Mesothelial cell of epicardium (in vitro differentiated cells): ENCODE data around the gene FTO. TPM values are rescaled to one million over a fixed set of nuclear protein-coding genes. Genes with fewer than 3 reads are reported as not detected.

Experiments
- DNase-seq, 2 experiments: peaks; one replicate each; pipeline ENCODE4 v3.0.0; 2021; ENCODE audit warnings: low spot score in 2 of 2; ENCODE audit not compliant: unreplicated experiment in 2 of 2
- H3K27ac Mint-ChIP-seq: 2 replicates; pipeline ENCODE4 v1.8.0; 2021; ENCODE audit warnings: mixed read lengths
- H3K27me3 Mint-ChIP-seq: 2 replicates; pipeline ENCODE4 v1.8.0; 2021; ENCODE audit warnings: low read depth, mixed read lengths
- H3K36me3 Mint-ChIP-seq: 2 replicates; pipeline ENCODE4 v1.8.0; 2021; ENCODE audit warnings: mixed read lengths
- H3K4me1 Mint-ChIP-seq: 2 replicates; pipeline ENCODE4 v1.8.0; 2021; ENCODE audit warnings: mixed read lengths
- H3K4me3 Mint-ChIP-seq: 2 replicates; pipeline ENCODE4 v1.8.0; 2021; ENCODE audit warnings: mild to moderate bottlenecking, moderate library complexity, mixed read lengths
- H3K9me3 Mint-ChIP-seq: 2 replicates; pipeline ENCODE4 v1.8.0; 2021; ENCODE audit warnings: mixed read lengths
- total RNA-seq: library from RNA; stranded (reverse); gene quantifications from 3 replicates; pipeline ENCODE4 v1.2.1, GENCODE V29; 2021
- TF ChIP-seq, protein P1 (sequence below): fragments of 200-600 bp; sonication (generic); IDR thresholded peaks from one replicate; pipeline ENCODE4 v1.5.0; 2021; ENCODE audit warnings: antibody characterized with exemption; ENCODE audit not compliant: unreplicated experiment

The FTO gene
- total RNA-seq, 1 donor from 2014 or later = 103 TPM

- Mint-ChIP-seq H3K9me3 (peaks cover 14% of the 10 kb centered on the region), H3K4me3 (no peak overlapping the region), H3K27ac (no peak overlapping the region), H3K27me3 (no peaks in the 10 kb centered on the region), H3K36me3 (peaks cover 15% of the 10 kb centered on the region), H3K4me1 (peaks cover 9% of the 10 kb centered on the region)
- no peak for DNase-seq
- TF ChIP-seq, protein P1, sequence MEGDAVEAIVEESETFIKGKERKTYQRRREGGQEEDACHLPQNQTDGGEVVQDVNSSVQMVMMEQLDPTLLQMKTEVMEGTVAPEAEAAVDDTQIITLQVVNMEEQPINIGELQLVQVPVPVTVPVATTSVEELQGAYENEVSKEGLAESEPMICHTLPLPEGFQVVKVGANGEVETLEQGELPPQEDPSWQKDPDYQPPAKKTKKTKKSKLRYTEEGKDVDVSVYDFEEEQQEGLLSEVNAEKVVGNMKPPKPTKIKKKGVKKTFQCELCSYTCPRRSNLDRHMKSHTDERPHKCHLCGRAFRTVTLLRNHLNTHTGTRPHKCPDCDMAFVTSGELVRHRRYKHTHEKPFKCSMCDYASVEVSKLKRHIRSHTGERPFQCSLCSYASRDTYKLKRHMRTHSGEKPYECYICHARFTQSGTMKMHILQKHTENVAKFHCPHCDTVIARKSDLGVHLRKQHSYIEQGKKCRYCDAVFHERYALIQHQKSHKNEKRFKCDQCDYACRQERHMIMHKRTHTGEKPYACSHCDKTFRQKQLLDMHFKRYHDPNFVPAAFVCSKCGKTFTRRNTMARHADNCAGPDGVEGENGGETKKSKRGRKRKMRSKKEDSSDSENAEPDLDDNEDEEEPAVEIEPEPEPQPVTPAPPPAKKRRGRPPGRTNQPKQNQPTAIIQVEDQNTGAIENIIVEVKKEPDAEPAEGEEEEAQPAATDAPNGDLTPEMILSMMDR = no peak
These were observed 393.8 kb downstream of the FTO start for GRCh38 chr16:54097774-54098173.

DNA sequence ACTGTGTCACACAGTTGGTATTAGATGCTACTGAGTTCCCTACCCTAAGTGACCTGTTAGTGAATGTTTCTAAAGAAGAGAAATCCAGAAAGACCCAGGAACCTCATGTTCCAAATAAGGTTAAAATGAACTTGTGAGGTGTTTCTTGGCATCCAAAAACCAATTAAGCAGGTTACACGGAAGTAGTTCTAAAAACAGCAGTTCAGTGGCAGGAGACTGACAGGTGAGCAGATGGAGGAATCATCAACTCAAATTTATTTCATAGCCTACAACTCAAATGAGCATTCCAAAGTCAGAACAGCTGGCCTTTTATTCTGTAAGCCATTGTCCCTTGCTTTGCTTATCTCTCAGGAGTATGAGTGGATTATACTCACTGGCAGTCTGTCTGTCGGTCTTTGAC, 394.3 kb downstream of the FTO start:
- H3K27me3 Mint-ChIP-seq = no peaks in the 10 kb centered on the region
- peaks cover 15% of the 10 kb centered on the region for H3K36me3 Mint-ChIP-seq
- H3K9me3 Mint-ChIP-seq = peaks cover 14% of the 10 kb centered on the region
- H3K27ac Mint-ChIP-seq = no peak overlapping the region
- no peak for DNase-seq
- TF ChIP-seq, protein P1 = no peak
- H3K4me3 Mint-ChIP-seq = no peak overlapping the region
- H3K4me1 Mint-ChIP-seq = peaks cover 9% of the 10 kb centered on the region

- Mint-ChIP-seq H3K4me3 (no peak overlapping the region), H3K27ac (no peak overlapping the region), H3K36me3 (peaks cover 15% of the 10 kb centered on the region), H3K27me3 (no peaks in the 10 kb centered on the region), H3K4me1 (peaks cover 9% of the 10 kb centered on the region), H3K9me3 (peaks cover 14% of the 10 kb centered on the region)
- no peak for DNase-seq
- TF ChIP-seq, protein P1 = no peak
These were observed 395.7 kb downstream of the FTO start for GRCh38 chr16:54099627-54100026.

DNA sequence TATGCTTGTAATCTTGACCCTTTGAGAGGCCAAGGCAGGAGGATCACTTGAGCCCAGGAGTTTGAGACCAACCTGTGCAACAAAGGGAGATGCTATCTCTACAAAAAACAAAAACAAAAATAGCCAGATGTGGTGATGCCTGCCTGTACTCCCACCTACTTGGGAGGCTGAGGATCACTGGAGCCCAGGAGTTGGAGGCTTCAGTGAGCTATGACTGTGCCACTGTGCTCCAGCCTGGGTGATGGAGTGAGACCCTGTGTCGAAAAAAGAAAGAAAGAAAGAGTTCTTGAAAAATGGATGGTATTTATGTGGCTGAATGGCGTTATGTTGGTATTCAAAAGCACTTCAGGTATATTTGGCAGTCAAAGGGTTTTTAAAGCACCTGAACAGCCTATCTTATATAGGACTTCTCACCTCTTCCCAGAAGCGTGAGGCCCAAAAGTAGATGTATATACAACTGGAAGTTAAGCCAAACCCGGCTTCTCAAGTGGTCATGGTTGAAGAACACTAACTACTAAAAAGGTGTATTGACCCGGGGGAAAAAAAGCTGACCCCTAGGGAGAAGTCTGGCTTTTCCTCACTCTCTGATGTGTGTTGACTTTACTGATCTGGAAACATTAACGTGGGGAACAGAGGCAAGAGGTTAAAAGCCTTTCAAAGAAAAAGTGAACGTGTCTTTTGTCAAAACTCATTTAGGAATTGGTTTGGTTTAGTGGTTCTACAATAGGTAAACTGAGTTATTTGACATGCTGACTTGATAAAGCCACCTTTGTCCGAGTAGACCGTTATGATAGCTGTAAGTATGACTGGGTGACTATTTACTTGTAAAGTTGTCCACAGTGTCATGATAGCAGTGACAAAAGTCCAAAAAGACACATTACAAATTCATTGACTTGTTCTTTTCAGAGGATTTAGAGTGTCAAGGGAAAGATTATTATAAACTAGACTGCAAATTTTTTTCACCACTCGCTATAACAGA, 399.2 kb downstream of the FTO start:
- H3K36me3 Mint-ChIP-seq = peaks cover 10% of the 10 kb centered on the region
- H3K4me1 Mint-ChIP-seq = peaks cover 1% of the 10 kb centered on the region
- no peak overlapping the region for H3K27ac Mint-ChIP-seq
- no peaks in the 10 kb centered on the region for H3K27me3 Mint-ChIP-seq
- H3K4me3 Mint-ChIP-seq = no peak overlapping the region
- TF ChIP-seq, protein P1 = no peak
- H3K9me3 Mint-ChIP-seq = peaks cover 9% of the 10 kb centered on the region
- no peak for DNase-seq

DNA sequence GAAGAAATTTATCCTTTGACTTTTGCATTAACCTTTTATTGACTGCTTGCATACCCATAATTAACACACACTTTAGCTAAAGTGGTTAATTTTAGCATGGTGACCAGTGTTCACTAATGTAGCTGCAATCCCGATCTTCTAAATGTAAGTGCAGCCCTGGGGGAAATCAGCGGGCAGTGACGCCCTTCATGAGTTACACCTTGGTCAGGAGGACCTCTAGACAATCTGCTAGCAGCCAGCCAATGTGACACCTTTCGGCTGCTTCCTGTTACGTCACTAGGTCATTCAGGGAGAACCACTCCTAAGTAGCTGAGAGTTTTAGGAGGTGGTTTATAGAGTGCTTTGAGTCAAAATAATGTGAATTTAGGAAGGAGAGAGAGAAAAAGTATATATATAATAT, 402.1 kb downstream of the FTO start:
- no peak overlapping the region for H3K4me3 Mint-ChIP-seq
- H3K27ac Mint-ChIP-seq = no peak overlapping the region
- peaks cover 6% of the 10 kb centered on the region for H3K4me1 Mint-ChIP-seq
- peaks cover 7% of the 10 kb centered on the region for H3K36me3 Mint-ChIP-seq
- no peak for DNase-seq
- peaks cover 9% of the 10 kb centered on the region for H3K9me3 Mint-ChIP-seq
- no peaks in the 10 kb centered on the region for H3K27me3 Mint-ChIP-seq
- TF ChIP-seq, protein P1 = no peak
